DOHH2 (cell line): ENCODE data around the gene KRT38.

Experiments used
- H3F3A ChIP-seq: fragments of 200-600 bp; sonication (generic), shearing (Covaris generic); 2 replicates; pipeline ENCODE4 v1.6.0; 2016; ENCODE audit warnings: antibody characterized with exemption, mild to moderate bottlenecking; ENCODE audit not compliant: control insufficient read depth, insufficient read depth
- H3K27ac ChIP-seq: fragments of 200-600 bp; sonication (generic); 2 replicates; pipeline ENCODE4 v1.5.1; 2014; ENCODE audit warnings: low read depth, mild to moderate bottlenecking, low read length, moderate library complexity
- H3K27me3 ChIP-seq: fragments of 200-600 bp; sonication (generic); 2 replicates; pipeline ENCODE4 v1.6.1; 2014; ENCODE audit warnings: mild to moderate bottlenecking, low read length, mixed read lengths; ENCODE audit not compliant: control insufficient read depth
- H3K36me3 ChIP-seq: fragments of 200-600 bp; sonication (generic); 2 replicates; pipeline ENCODE4 v1.6.1; 2014; ENCODE audit warnings: mild to moderate bottlenecking, low read length, moderate library complexity, mixed read lengths; ENCODE audit not compliant: control insufficient read depth
- H3K4me1 ChIP-seq: fragments of 200-600 bp; sonication (generic); 2 replicates; pipeline ENCODE4 v1.6.1; 2014; ENCODE audit warnings: mild to moderate bottlenecking, low read length, mixed read lengths; ENCODE audit not compliant: control insufficient read depth
- H3K4me2 ChIP-seq: fragments of 200-600 bp; sonication (generic); 2 replicates; pipeline ENCODE4 v1.6.0; 2014; ENCODE audit warnings: mild to moderate bottlenecking, low read length, moderate library complexity
- H3K4me3 ChIP-seq: fragments of 200-600 bp; sonication (generic); 2 replicates; pipeline ENCODE4 v1.5.1; 2014; ENCODE audit warnings: mild to moderate bottlenecking, low read length, mixed read lengths
- H3K79me2 ChIP-seq: fragments of 200-600 bp; sonication (generic); 2 replicates; pipeline ENCODE4 v1.6.1; 2014; ENCODE audit warnings: mild to moderate bottlenecking, low read length, mixed read lengths; ENCODE audit not compliant: control insufficient read depth
- H3K9me2 ChIP-seq: fragments of 200-600 bp; sonication (generic); replicated peaks from 2 replicates; pipeline ENCODE4 v1.6.1; 2014; ENCODE audit warnings: mild to moderate bottlenecking, low read length, mixed read lengths; ENCODE audit not compliant: control insufficient read depth
- H3K9me3 ChIP-seq: fragments of 200-600 bp; sonication (generic); 2 replicates; pipeline ENCODE4 v1.6.1; 2014; ENCODE audit warnings: antibody characterized with exemption, low read length, mixed read lengths; ENCODE audit not compliant: control insufficient read depth, insufficient read depth
- H4K20me1 ChIP-seq: fragments of 200-600 bp; sonication (generic); 2 replicates; pipeline ENCODE4 v1.6.0; 2014; ENCODE audit warnings: low read depth, mild to moderate bottlenecking, antibody characterized with exemption, low read length, moderate library complexity; ENCODE audit not compliant: control insufficient read depth, insufficient read depth
- EZH2phosphoT487 ChIP-seq: fragments of 200-600 bp; sonication (generic); IDR thresholded peaks from 2 replicates; pipeline ENCODE4 v1.6.1; 2017; ENCODE audit warnings: borderline replicate concordance, mild to moderate bottlenecking, antibody characterized with exemption, low read length, moderate library complexity, mixed read lengths
- TF ChIP-seq, protein P1 (sequence below): fragments of 200-600 bp; sonication (generic); IDR thresholded peaks from one replicate; pipeline ENCODE4 v1.5.1; 2014; ENCODE audit warnings: antibody characterized with exemption, mild to moderate bottlenecking, low read depth, low read length; ENCODE audit not compliant: poor library complexity, severe bottlenecking

KRT38 gene

DNA sequence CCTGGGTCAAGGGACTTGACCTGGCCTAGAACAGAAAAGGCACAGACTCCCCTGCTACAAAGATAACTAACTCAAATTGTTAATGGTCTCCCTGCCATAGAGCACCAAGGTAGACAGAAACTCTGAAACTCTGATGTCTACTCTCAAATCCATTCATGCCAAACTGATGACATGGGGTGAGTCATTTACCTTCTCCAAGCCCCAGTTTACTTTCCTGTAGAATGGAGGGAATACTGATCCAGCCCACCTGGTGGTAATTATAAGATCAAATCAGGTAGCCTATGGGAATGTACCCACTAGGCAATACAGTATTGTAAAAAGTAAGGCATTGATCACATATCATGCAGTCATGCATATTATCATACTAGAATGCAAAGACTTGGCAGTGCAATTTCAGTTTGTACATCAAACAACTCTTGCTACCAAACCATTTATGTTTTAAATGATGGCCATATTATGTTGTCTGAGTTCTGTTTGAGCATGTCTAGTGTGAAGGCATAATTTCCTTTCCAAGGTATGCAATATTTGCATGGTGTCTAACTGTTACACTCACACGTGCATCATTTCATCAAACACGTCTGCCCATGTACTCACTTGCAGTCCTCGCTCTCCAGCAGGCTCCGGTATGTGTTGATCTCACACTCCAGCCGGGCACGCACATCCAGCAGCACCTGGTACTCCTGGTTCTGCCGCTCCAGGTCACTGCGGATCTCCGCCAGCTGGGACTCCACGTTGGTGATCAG is 46.4 kb downstream of the KRT38 start:
- Histone ChIP-seq H3K9me3 (no peaks in the 10 kb centered on the region), H3K79me2 (no peaks in the 10 kb centered on the region), H3K4me1 (no peaks in the 10 kb centered on the region), H3K9me2 (no peaks in the 10 kb centered on the region), H3K27ac (no peak overlapping the region), H3K4me2 (no peak overlapping the region), H3K27me3 (peaks cover 12% of the 10 kb centered on the region; the same call in 1 of the 2 replicates), H4K20me1 (no peaks in the 10 kb centered on the region), H3K4me3 (no peak overlapping the region), H3K36me3 (no peaks in the 10 kb centered on the region), H3F3A (no peaks in the 10 kb centered on the region)
- TF ChIP-seq EZH2phosphoT487, result no peak
- TF ChIP-seq, protein P1, sequence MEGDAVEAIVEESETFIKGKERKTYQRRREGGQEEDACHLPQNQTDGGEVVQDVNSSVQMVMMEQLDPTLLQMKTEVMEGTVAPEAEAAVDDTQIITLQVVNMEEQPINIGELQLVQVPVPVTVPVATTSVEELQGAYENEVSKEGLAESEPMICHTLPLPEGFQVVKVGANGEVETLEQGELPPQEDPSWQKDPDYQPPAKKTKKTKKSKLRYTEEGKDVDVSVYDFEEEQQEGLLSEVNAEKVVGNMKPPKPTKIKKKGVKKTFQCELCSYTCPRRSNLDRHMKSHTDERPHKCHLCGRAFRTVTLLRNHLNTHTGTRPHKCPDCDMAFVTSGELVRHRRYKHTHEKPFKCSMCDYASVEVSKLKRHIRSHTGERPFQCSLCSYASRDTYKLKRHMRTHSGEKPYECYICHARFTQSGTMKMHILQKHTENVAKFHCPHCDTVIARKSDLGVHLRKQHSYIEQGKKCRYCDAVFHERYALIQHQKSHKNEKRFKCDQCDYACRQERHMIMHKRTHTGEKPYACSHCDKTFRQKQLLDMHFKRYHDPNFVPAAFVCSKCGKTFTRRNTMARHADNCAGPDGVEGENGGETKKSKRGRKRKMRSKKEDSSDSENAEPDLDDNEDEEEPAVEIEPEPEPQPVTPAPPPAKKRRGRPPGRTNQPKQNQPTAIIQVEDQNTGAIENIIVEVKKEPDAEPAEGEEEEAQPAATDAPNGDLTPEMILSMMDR, result no peak

DNA sequence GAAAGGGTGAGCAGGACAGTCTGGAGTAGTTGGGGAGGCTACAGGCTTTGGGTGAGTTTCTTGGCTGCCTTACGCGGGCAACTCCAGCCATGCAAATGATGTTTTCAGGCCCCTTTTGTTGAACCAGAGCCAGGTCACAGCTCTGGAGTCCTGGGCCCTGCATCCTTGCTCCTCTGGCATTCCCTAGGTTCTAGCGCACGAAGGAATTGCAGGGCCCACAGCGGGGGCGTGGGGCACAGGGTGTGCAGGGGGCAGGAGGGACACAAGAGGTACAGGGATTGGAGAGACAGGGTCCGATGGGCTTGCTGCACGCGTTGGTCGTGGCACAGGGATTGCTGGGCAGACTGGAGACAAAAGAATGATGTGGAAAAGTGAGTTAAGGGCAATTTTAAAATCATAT is 47.0 kb downstream of the KRT38 start:
- no peaks in the 10 kb centered on the region for H3K36me3 ChIP-seq
- no peaks in the 10 kb centered on the region for H3K4me1 ChIP-seq
- no peak overlapping the region for H3K4me2 ChIP-seq
- no peaks in the 10 kb centered on the region for H4K20me1 ChIP-seq
- no peak overlapping the region for H3K27ac ChIP-seq
- peaks cover 9% of the 10 kb centered on the region; the same call in 1 of the 2 replicates for H3K27me3 ChIP-seq
- no peaks in the 10 kb centered on the region for H3K9me3 ChIP-seq
- no peaks in the 10 kb centered on the region for H3K9me2 ChIP-seq
- TF ChIP-seq EZH2phosphoT487, result no peak
- TF ChIP-seq, protein P1, result no peak
- no peaks in the 10 kb centered on the region for H3F3A ChIP-seq
- no peak overlapping the region for H3K4me3 ChIP-seq
- H3K79me2 ChIP-seq, result no peaks in the 10 kb centered on the region

DNA sequence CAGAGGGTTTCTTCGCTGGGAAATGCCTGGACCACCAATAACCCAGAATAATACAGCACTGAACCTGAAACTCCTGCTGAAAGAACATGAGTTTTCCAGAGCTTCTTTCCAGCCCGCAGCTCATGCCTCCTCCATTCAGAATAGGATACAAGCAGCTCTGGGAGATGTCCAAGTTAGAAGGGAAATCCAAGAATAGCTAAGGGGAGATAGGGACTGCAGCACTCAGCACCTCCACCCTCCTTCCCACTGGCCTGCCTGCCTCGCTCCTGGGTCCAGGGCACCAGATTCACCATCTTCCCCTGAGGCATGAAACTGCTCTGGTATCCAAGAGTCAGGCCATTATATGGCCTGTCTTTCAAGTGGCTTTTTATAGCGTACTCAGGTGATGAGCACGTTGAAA is 47.5 kb downstream of the KRT38 start:
- H3K79me2 ChIP-seq, result no peaks in the 10 kb centered on the region
- H4K20me1 ChIP-seq, result no peaks in the 10 kb centered on the region
- peaks cover 9% of the 10 kb centered on the region; the same call in 1 of the 2 replicates for H3K27me3 ChIP-seq
- H3F3A ChIP-seq, result no peaks in the 10 kb centered on the region
- no peaks in the 10 kb centered on the region for H3K36me3 ChIP-seq
- no peak overlapping the region for H3K4me2 ChIP-seq
- H3K4me3 ChIP-seq, result no peak overlapping the region
- H3K9me2 ChIP-seq, result no peaks in the 10 kb centered on the region
- TF ChIP-seq EZH2phosphoT487, result no peak
- H3K27ac ChIP-seq, result no peak overlapping the region
- no peaks in the 10 kb centered on the region for H3K9me3 ChIP-seq
- no peaks in the 10 kb centered on the region for H3K4me1 ChIP-seq

DNA sequence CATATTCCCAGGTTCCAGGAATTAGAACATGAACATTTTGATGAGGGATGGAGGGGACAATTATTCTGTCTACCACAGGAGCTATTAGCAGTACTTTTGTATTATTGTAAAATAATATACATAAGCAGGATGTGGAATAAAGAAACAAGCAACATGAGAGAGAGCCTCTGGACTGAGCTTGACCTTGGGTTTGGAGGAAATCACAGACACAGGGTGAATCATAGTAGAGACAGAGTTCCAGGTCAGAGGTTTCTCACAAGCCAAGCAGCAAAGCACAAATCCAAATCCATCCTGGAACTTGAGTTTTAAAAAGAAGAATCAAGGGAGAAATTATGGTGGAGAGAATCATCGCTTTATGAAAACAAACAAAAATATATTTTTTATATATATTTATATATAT is 48.5 kb downstream of the KRT38 start:
- Histone ChIP-seq H3K4me1 (no peaks in the 10 kb centered on the region), H3K27me3 (peaks cover 9% of the 10 kb centered on the region; the same call in 1 of the 2 replicates), H3K36me3 (no peaks in the 10 kb centered on the region), H3F3A (no peaks in the 10 kb centered on the region), H3K9me3 (no peaks in the 10 kb centered on the region), H4K20me1 (no peaks in the 10 kb centered on the region), H3K79me2 (no peaks in the 10 kb centered on the region), H3K27ac (no peak overlapping the region), H3K4me3 (no peak overlapping the region), H3K4me2 (no peak overlapping the region), H3K9me2 (no peaks in the 10 kb centered on the region)
- no peak for TF ChIP-seq EZH2phosphoT487
- TF ChIP-seq, protein P1, result no peak
